Measurements from ENCODE around the gene IQGAP2. TPM values are rescaled to one million over a fixed set of nuclear protein-coding genes. Genes with fewer than 3 reads are reported as not detected.

The IQGAP2 gene
- total and polyA plus RNA-seq, 2 donors (not counting 1 experiment from before 2014, with no cell fraction given): 8.1 to 15.0 TPM

DNA sequence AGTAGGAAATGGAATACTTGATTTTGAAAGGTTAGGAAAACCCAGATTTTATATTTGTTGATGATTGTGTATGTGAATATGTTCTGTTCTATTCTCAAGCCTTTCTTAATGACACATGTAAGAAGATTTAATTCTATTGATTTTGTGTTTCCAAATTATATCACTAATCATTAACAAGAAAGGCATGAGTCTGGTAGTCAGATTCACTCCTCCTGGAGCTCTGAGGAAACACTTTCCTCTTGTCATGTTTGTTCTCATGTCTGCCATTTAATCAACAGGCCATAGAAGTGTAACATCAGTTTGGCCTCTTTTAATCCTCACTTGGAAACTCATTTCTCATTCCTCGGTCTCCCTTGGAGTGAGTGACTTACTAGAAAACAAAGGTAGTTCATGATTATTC is 272.3 kb downstream of the IQGAP2 start:
- Histone ChIP-seq H3K4me1 (ENCODE audit: control insufficient read depth in 2 of 2, insufficient read depth in 2 of 2, low read length in 2 of 2) (no peaks in the 10 kb centered on the region), H3K4me3 (ENCODE audit: control extremely low read depth in 1 of 5, extremely low read depth in 1 of 5, insufficient read depth in 1 of 5, low read depth in 2 of 5, low read length in 4 of 5) (no peak overlapping the region), H3K27me3 (replicated peaks in 1 of 4; ENCODE audit: control extremely low read depth in 1 of 4, control insufficient read depth in 3 of 4, insufficient read depth in 4 of 4, low read length in 3 of 4) (no peaks in the 10 kb centered on the region), H3K79me2 (ENCODE audit: control insufficient read depth, insufficient read depth, low read length) (no peaks in the 10 kb centered on the region), H3K36me3 (replicated peaks in 1 of 2; ENCODE audit: control extremely low read depth in 1 of 2, control insufficient read depth in 1 of 2, extremely low read depth in 1 of 2, insufficient read depth in 2 of 2, low read length in 1 of 2) (peaks cover 4 to 5% of the 10 kb centered on the region in 2 experiments), H3K27ac (ENCODE audit: low read length in 2 of 2) (no peak overlapping the region), H3K4me2 (replicated peaks; ENCODE audit: low read depth, low read length, poor library complexity, severe bottlenecking) (no peak overlapping the region), H3K9me3 (ENCODE audit: control extremely low read depth in 1 of 3, control insufficient read depth in 2 of 3, insufficient read depth in 1 of 3, low read length in 2 of 3) (no peaks in the 10 kb centered on the region), H2AFZ (ENCODE audit: insufficient read depth, low read depth, low read length, poor library complexity, severe bottlenecking) (no peak overlapping the region), H3K9ac (ENCODE audit: low read length) (no peak overlapping the region), H4K20me1 (ENCODE audit: control insufficient read depth, insufficient read depth, low read length, poor library complexity, severe bottlenecking) (no peaks in the 10 kb centered on the region)
- ATAC-seq (ENCODE audit: low read depth): no peak
- no peaks in the 10 kb centered on the region for H3K4me1 Mint-ChIP-seq
- CTCF ChIA-PET: no interaction called here
- DNase-seq: no peak
- intact Hi-C loops (cut with micrococcal nuclease): no loop called here
- no CpG with 5 or more reads among the region's 1 CpG for WGBS (ENCODE audit: insufficient coverage)
- H3K4me3 Mint-ChIP-seq: no peak overlapping the region
- POLR2A ChIA-PET: no interaction called here
- H3K27ac Mint-ChIP-seq: no peak overlapping the region
- H3K9me3 Mint-ChIP-seq (ENCODE audit: insufficient read depth): no peaks in the 10 kb centered on the region
- peaks cover 2% of the 10 kb centered on the region for H3K27me3 Mint-ChIP-seq
- TF ChIP-seq EZH2 (IDR thresholded peaks at IDR 0.05; ENCODE audit: borderline replicate concordance, insufficient read depth, low read depth, low read length, poor library complexity, severe bottlenecking): no peak
- no peak for TF ChIP-seq CTCF (IDR thresholded peaks at IDR 0.05)

DNA sequence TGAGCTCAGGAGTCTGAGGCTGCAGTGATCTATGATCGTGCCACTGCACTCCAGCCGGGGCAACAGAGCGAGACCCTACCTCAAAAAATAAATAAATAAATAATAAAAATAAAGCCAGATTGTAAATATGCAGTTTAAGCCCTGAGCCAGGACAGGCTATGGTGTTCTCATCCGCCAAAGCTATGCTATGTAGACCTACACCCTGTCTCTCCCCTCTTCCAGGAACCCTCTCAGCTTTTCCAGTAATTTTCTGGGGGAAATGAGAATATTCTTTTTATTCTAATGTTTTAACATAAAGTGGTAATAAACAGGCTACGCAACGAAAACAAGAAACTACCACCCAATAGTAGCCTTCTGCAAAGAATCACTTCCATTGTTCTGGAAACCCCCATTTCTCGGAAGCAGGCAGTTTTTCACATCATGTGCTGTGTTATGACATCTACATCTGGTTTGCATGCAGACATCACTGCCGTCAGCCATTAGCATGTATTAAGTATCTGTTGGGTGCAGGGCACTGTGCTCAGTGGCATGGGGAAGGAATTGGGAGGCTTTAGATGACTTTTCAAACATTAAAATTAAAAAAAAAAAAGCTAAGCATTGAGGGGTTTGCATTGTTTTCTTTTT is 274.9 kb downstream of the IQGAP2 start:
- intact Hi-C loops (cut with micrococcal nuclease): no loop called here
- no peaks in the 10 kb centered on the region for H3K4me1 ChIP-seq (ENCODE audit: control insufficient read depth in 2 of 2, insufficient read depth in 2 of 2, low read length in 2 of 2)
- no peak for TF ChIP-seq CTCF (IDR thresholded peaks at IDR 0.05)
- no peak overlapping the region for H3K4me3 Mint-ChIP-seq
- H4K20me1 ChIP-seq (ENCODE audit: control insufficient read depth, insufficient read depth, low read length, poor library complexity, severe bottlenecking): no peaks in the 10 kb centered on the region
- H2AFZ ChIP-seq (ENCODE audit: insufficient read depth, low read depth, low read length, poor library complexity, severe bottlenecking): no peak overlapping the region
- H3K27me3 ChIP-seq (replicated peaks in 1 of 4; ENCODE audit: control extremely low read depth in 1 of 4, control insufficient read depth in 3 of 4, insufficient read depth in 4 of 4, low read length in 3 of 4): no peaks in the 10 kb centered on the region
- no peak overlapping the region for H3K9ac ChIP-seq (ENCODE audit: low read length)
- H3K4me3 ChIP-seq (ENCODE audit: control extremely low read depth in 1 of 5, extremely low read depth in 1 of 5, insufficient read depth in 1 of 5, low read depth in 2 of 5, low read length in 4 of 5): no peak overlapping the region
- ChIA-PET POLR2A (no interaction called here), CTCF (no interaction called here)
- no peaks in the 10 kb centered on the region for H3K9me3 Mint-ChIP-seq (ENCODE audit: insufficient read depth)
- no peaks in the 10 kb centered on the region for H3K9me3 ChIP-seq (ENCODE audit: control extremely low read depth in 1 of 3, control insufficient read depth in 2 of 3, insufficient read depth in 1 of 3, low read length in 2 of 3)
- no peak overlapping the region for H3K27ac ChIP-seq (ENCODE audit: low read length in 2 of 2)
- peaks cover 5 to 6% of the 10 kb centered on the region in 2 experiments for H3K36me3 ChIP-seq (replicated peaks in 1 of 2; ENCODE audit: control extremely low read depth in 1 of 2, control insufficient read depth in 1 of 2, extremely low read depth in 1 of 2, insufficient read depth in 2 of 2, low read length in 1 of 2)
- ATAC-seq (ENCODE audit: low read depth): no peak
- H3K4me1 Mint-ChIP-seq: no peaks in the 10 kb centered on the region
- WGBS (ENCODE audit: insufficient coverage): 100% methylated on average over 1 of the region's 8 CpGs
- H3K27me3 Mint-ChIP-seq: peaks cover 2% of the 10 kb centered on the region
- no peak for DNase-seq
- no peak overlapping the region for H3K4me2 ChIP-seq (replicated peaks; ENCODE audit: low read depth, low read length, poor library complexity, severe bottlenecking)
- H3K27ac Mint-ChIP-seq: no peak overlapping the region
- H3K79me2 ChIP-seq (ENCODE audit: control insufficient read depth, insufficient read depth, low read length): no peaks in the 10 kb centered on the region
